Stimulated activated CD8-positive, alpha-beta memory T cell treated with anti-CD3 and anti-CD28 coated beads, Interleukin-15, amount 100 ng/mL, for 1 hour (primary cell): ENCODE results near the gene DNAJB8.

ENCODE experiments used
- DNase-seq: peaks from one replicate; pipeline ENCODE4 v3.0.0-alpha.2; 2020; ENCODE audit warnings: low read depth

The DNAJB8 gene

GRCh38 chr3:128463771-128464170 is 2.9 kb downstream of the DNAJB8 start:
- no peak for DNase-seq

- no peak for DNase-seq
These were observed 3.3 kb downstream of the DNAJB8 start for GRCh38 chr3:128463354-128463753.

- no peak for DNase-seq
These were observed 3.8 kb downstream of the DNAJB8 start for GRCh38 chr3:128462931-128463330.

GRCh38 chr3:128462341-128462910 is 4.3 kb downstream of the DNAJB8 start:
- DNase-seq = no peak

- DNase-seq = no peak
These were observed 5.0 kb downstream of the DNAJB8 start for GRCh38 chr3:128461731-128462130.

GRCh38 chr3:128459461-128459820 is 7.2 kb downstream of the DNAJB8 start:
- no peak for DNase-seq

- no peak for DNase-seq
These were observed 7.8 kb downstream of the DNAJB8 start for GRCh38 chr3:128458746-128459460.

GRCh38 chr3:128457937-128458336 is 8.8 kb downstream of the DNAJB8 start:
- DNase-seq = no peak

- DNase-seq = no peak
These were observed 9.6 kb downstream of the DNAJB8 start for GRCh38 chr3:128456776-128457715.

GRCh38 chr3:128455786-128456748 is 10.6 kb downstream of the DNAJB8 start:
- no peak for DNase-seq

- DNase-seq = no peak
These were observed 11.6 kb downstream of the DNAJB8 start for GRCh38 chr3:128455116-128455515.

GRCh38 chr3:128454310-128454618 is 12.4 kb downstream of the DNAJB8 start:
- no peak for DNase-seq

GRCh38 chr3:128453501-128454309 is 13.0 kb downstream of the DNAJB8 start:
- no peak for DNase-seq

- DNase-seq = no peak
These were observed 13.9 kb downstream of the DNAJB8 start for GRCh38 chr3:128452678-128453275.

GRCh38 chr3:128452120-128452519 is 14.6 kb downstream of the DNAJB8 start:
- DNase-seq = no peak

GRCh38 chr3:128449111-128449638 is 17.5 kb downstream of the DNAJB8 start:
- DNase-seq = no peak

GRCh38 chr3:128448491-128448890 is 18.2 kb downstream of the DNAJB8 start:
- DNase-seq = no peak

- no peak for DNase-seq
These were observed 19.1 kb downstream of the DNAJB8 start for GRCh38 chr3:128447561-128448013.

- no peak for DNase-seq
These were observed 19.9 kb downstream of the DNAJB8 start for GRCh38 chr3:128446821-128447220.

GRCh38 chr3:128445357-128445756 is 21.3 kb downstream of the DNAJB8 start:
- no peak for DNase-seq
